ENCODE data around the gene NUBPL. TPM values are rescaled to one million over a fixed set of nuclear protein-coding genes. Genes with fewer than 3 reads are reported as not detected.

Gene NUBPL
- total RNA-seq, 1 experiment from 2014 or later: 11.6 TPM

DNA sequence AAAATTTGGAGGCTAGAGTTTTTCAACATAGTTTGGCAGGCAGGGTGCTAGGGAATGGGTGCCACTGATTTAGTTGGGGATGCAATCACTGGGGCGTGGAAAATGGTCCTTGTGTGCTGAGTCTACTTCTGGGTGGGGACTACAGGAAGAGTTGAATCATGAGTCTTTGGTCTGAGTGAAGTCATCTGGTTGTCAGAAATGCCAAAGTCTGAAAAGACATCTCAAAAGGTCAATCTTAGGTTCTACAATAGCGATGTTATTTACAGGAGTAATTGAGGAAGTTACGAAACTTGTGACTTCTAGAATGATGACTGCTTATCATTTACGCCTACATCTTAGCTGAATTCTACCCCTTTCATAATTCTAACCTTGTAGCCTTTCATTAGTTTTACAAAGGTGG is 209.1 kb downstream of the NUBPL start:
- Mint-ChIP-seq H3K9me3 (peaks cover 9% of the 10 kb centered on the region; the same call in 1 of the 2 replicates), H3K4me3 (no peak overlapping the region), H3K4me1 (0 out of 2 replicates have a peak, but pooled peaks cover 6% of the 10 kb centered on the region), H3K27me3 (ENCODE audit: low read depth) (no peaks in the 10 kb centered on the region), H3K27ac (no peak overlapping the region), H3K36me3 (no peaks in the 10 kb centered on the region)
- no peak for TF ChIP-seq PRRX2 (CRISPR knock-in tag; IDR thresholded peaks at IDR 0.05)
- TF ChIP-seq ZNF121 (CRISPR knock-in tag; IDR thresholded peaks at IDR 0.05): no peak
- no peak for TF ChIP-seq NFYB (CRISPR knock-in tag; conservative IDR thresholded peaks at IDR 0.05; ENCODE audit: low read depth)
- TF ChIP-seq, protein P1, sequence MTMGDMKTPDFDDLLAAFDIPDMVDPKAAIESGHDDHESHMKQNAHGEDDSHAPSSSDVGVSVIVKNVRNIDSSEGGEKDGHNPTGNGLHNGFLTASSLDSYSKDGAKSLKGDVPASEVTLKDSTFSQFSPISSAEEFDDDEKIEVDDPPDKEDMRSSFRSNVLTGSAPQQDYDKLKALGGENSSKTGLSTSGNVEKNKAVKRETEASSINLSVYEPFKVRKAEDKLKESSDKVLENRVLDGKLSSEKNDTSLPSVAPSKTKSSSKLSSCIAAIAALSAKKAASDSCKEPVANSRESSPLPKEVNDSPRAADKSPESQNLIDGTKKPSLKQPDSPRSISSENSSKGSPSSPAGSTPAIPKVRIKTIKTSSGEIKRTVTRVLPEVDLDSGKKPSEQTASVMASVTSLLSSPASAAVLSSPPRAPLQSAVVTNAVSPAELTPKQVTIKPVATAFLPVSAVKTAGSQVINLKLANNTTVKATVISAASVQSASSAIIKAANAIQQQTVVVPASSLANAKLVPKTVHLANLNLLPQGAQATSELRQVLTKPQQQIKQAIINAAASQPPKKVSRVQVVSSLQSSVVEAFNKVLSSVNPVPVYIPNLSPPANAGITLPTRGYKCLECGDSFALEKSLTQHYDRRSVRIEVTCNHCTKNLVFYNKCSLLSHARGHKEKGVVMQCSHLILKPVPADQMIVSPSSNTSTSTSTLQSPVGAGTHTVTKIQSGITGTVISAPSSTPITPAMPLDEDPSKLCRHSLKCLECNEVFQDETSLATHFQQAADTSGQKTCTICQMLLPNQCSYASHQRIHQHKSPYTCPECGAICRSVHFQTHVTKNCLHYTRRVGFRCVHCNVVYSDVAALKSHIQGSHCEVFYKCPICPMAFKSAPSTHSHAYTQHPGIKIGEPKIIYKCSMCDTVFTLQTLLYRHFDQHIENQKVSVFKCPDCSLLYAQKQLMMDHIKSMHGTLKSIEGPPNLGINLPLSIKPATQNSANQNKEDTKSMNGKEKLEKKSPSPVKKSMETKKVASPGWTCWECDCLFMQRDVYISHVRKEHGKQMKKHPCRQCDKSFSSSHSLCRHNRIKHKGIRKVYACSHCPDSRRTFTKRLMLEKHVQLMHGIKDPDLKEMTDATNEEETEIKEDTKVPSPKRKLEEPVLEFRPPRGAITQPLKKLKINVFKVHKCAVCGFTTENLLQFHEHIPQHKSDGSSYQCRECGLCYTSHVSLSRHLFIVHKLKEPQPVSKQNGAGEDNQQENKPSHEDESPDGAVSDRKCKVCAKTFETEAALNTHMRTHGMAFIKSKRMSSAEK (CRISPR knock-in tag; IDR thresholded peaks at IDR 0.05; ENCODE audit: borderline replicate concordance): no peak
- no peak for TF ChIP-seq CBFB (CRISPR knock-in tag; IDR thresholded peaks at IDR 0.05; ENCODE audit: low read depth)
- TF ChIP-seq NR3C1 (CRISPR knock-in tag; conservative IDR thresholded peaks at IDR 0.05; ENCODE audit: low read depth): no peak
- ATAC-seq (no peak), DNase-seq (ENCODE audit: low spot score) (no peak)
- CTCF ChIA-PET: interaction anchor here (1.7 kb wide), 1 partner anchor 260 kb away, joined by 3 read pairs; no protein-coding TSS in a partner anchor
- POLR2A ChIA-PET: no interaction called here

DNA sequence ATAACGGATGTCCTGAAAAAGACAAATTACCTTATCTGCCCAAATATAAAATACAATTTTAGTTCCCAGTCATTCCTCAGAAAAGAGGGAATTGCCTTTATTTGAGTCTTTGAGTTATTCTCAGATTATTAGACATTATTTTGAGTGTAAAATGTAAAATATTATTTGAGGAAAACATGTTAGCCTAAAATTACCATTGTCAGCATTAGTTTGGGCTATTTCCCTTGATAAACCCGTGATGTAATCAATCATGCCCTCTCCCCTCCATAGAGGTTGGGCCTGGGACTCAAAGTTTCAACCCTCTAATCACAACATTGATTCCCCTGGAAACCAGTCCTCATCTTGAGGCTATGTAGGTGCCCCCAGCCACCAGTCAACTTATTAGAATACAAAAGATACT is 213.4 kb downstream of the NUBPL start:
- POLR2A ChIA-PET: no interaction called here
- peaks cover 39% of the 10 kb centered on the region for H3K9me3 Mint-ChIP-seq
- ATAC-seq: no peak
- no peak overlapping the region for H3K27ac Mint-ChIP-seq
- H3K27me3 Mint-ChIP-seq (ENCODE audit: low read depth): no peaks in the 10 kb centered on the region
- no peak overlapping the region for H3K4me3 Mint-ChIP-seq
- DNase-seq (ENCODE audit: low spot score): no peak
- CTCF ChIA-PET: no interaction called here
- H3K4me1 Mint-ChIP-seq: 0 out of 2 replicates have a peak, but pooled peaks cover 6% of the 10 kb centered on the region
- H3K36me3 Mint-ChIP-seq: peaks cover 11% of the 10 kb centered on the region
- TF ChIP-seq, protein P2, sequence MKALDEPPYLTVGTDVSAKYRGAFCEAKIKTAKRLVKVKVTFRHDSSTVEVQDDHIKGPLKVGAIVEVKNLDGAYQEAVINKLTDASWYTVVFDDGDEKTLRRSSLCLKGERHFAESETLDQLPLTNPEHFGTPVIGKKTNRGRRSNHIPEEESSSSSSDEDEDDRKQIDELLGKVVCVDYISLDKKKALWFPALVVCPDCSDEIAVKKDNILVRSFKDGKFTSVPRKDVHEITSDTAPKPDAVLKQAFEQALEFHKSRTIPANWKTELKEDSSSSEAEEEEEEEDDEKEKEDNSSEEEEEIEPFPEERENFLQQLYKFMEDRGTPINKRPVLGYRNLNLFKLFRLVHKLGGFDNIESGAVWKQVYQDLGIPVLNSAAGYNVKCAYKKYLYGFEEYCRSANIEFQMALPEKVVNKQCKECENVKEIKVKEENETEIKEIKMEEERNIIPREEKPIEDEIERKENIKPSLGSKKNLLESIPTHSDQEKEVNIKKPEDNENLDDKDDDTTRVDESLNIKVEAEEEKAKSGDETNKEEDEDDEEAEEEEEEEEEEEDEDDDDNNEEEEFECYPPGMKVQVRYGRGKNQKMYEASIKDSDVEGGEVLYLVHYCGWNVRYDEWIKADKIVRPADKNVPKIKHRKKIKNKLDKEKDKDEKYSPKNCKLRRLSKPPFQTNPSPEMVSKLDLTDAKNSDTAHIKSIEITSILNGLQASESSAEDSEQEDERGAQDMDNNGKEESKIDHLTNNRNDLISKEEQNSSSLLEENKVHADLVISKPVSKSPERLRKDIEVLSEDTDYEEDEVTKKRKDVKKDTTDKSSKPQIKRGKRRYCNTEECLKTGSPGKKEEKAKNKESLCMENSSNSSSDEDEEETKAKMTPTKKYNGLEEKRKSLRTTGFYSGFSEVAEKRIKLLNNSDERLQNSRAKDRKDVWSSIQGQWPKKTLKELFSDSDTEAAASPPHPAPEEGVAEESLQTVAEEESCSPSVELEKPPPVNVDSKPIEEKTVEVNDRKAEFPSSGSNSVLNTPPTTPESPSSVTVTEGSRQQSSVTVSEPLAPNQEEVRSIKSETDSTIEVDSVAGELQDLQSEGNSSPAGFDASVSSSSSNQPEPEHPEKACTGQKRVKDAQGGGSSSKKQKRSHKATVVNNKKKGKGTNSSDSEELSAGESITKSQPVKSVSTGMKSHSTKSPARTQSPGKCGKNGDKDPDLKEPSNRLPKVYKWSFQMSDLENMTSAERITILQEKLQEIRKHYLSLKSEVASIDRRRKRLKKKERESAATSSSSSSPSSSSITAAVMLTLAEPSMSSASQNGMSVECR (CRISPR knock-in tag; IDR thresholded peaks at IDR 0.05; ENCODE audit: borderline replicate concordance): no peak
- no peak for TF ChIP-seq ZNF138 (CRISPR knock-in tag; conservative IDR thresholded peaks at IDR 0.05)
- TF ChIP-seq ZBTB21 (CRISPR knock-in tag; IDR thresholded peaks at IDR 0.05; ENCODE audit: borderline replicate concordance): no peak
- TF ChIP-seq NR3C1 (CRISPR knock-in tag; conservative IDR thresholded peaks at IDR 0.05; ENCODE audit: low read depth): no peak
- no peak for TF ChIP-seq ZNF219 (CRISPR knock-in tag; IDR thresholded peaks at IDR 0.05; ENCODE audit: borderline replicate concordance)
- TF ChIP-seq E2F4 (CRISPR knock-in tag; IDR thresholded peaks at IDR 0.05; ENCODE audit: borderline replicate concordance, low read depth): no peak
- no peak for TF ChIP-seq ZNF263 (CRISPR knock-in tag; IDR thresholded peaks at IDR 0.05; ENCODE audit: low read depth)
- no peak for TF ChIP-seq CBFB (CRISPR knock-in tag; IDR thresholded peaks at IDR 0.05; ENCODE audit: low read depth)
- no peak for TF ChIP-seq SOX15 (CRISPR knock-in tag; IDR thresholded peaks at IDR 0.05)
- TF ChIP-seq RELA (CRISPR knock-in tag; IDR thresholded peaks at IDR 0.05; ENCODE audit: borderline replicate concordance): no peak

Data from WTC11 (cell line).